Activated T-helper 17 cell treated with anti-CD3 and anti-CD28 coated beads, Interleukin-2, amount 50 U/mL, for 72 hours (primary cell): Measurements from ENCODE around the gene OTOA. TPM values are rescaled to one million over a fixed set of nuclear protein-coding genes. Genes with fewer than 3 reads are reported as not detected.
"Not testable (repeated sequence)": the region's sequence is repeated elsewhere in the genome, so short reads cannot be mapped to it uniquely, and the experiment has no call there.

Experiments used
- ATAC-seq: fragments of 150-1000 bp; cut with Tn5 transposase; replicated peaks from 2 replicates; pipeline ENCODE4 v1.10.0; 2021; ENCODE audit warnings: mild to moderate bottlenecking, moderate library complexity
- H3K27ac Mint-ChIP-seq: one replicate; pipeline ENCODE4 v1.8.0; 2022; ENCODE audit warnings: mixed read lengths
- H3K27me3 Mint-ChIP-seq: one replicate; pipeline ENCODE4 v1.8.0; 2022; ENCODE audit warnings: mixed read lengths
- H3K36me3 Mint-ChIP-seq: one replicate; pipeline ENCODE4 v1.8.0; 2022; ENCODE audit warnings: low read depth, mild to moderate bottlenecking, mixed read lengths
- H3K4me1 Mint-ChIP-seq: one replicate; pipeline ENCODE4 v1.8.0; 2022; ENCODE audit warnings: mixed read lengths
- H3K4me3 Mint-ChIP-seq: one replicate; pipeline ENCODE4 v1.8.0; 2022; ENCODE audit warnings: mild to moderate bottlenecking, mixed read lengths
- H3K9me3 Mint-ChIP-seq: one replicate; pipeline ENCODE4 v1.8.0; 2022; ENCODE audit warnings: mixed read lengths
- total RNA-seq, 2 donors: library from RNA; stranded (reverse); gene quantifications; one replicate each; pipeline ENCODE4 v1.2.3, GENCODE V29; 2022

Gene OTOA
- total RNA-seq: under 1 TPM; 0.16 to 0.28 TPM

DNA sequence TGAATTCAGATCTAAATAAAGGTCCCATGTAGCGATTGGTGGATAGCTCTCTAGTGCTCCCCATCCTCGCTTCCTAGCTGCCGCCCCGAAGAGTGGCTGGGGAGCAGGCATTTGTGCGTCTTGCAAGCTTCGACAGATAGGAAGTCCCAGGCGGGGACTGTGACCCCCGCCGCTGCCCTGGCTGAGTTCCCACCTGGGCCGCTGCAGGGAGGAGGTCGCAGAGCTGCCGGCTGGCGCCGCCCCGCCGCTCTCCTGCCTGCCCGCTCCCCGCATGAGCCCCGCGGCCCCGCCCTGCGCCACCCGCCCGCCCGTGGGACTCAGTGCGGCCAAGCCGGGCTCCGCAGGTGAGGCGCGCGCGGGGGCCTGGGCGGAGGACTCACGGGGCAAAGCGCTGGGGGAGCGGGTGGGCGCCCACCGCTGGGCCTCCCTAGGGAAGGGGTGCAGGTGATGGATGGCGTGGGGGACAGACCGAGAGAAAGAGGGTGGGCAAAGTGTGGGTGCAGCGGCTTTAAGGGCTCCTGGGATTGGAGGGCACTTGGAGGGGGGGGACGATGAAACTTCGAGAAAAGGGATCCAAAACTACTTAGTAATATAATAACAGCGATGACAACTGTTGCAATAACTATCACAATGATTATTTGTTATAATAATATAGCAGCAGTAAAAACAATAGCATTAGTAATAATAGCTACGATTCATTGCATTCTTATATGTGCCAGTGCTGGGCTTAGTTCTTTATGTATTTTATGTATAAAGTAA is at the start of gene OTOA:
Gene OTOA (plus strand): TSS at position 80 of the 759 bp plus-strand sequence. CDS start 14,547 bp downstream, outside the sequence.
- ATAC-seq: peak; percentile 57
- peaks cover 5% of the 10 kb centered on the region for H3K27me3 Mint-ChIP-seq
- no peaks in the 10 kb centered on the region for H3K4me1 Mint-ChIP-seq
- no peaks in the 10 kb centered on the region for H3K9me3 Mint-ChIP-seq
- H3K4me3 Mint-ChIP-seq: peak within 1 kb of the TSS; percentile 57
- H3K36me3 Mint-ChIP-seq: no peaks in the 10 kb centered on the region
- no peak within 1 kb of the TSS for H3K27ac Mint-ChIP-seq

DNA sequence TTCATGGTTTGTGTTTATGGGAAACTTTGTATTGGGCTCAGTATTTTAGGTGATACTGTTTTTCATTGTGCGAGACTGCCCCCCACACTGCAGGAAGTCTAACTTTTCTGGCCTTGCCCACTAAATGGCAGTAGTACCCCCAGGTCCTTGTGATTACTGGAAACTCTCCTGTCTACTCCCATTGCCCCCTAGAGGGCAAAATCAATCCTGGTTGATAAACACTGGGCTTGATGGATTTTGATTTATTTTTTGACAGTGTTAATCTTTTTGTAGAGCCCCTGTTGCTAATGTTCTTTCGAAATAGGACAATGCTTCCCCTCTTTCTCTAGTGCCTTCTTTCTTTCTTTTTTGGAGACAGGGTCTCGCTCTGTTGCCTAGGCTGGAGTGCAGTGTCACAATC is 48.9 kb upstream of the OTOA start:
- ATAC-seq: no peak
- Mint-ChIP-seq H3K27ac (no peak overlapping the region), H3K4me1 (peaks cover 28% of the 10 kb centered on the region), H3K4me3 (no peak overlapping the region), H3K9me3 (no peaks in the 10 kb centered on the region), H3K27me3 (no peaks in the 10 kb centered on the region), H3K36me3 (peaks cover 71% of the 10 kb centered on the region)

GRCh38 chr16:21617607-21618006 is 46.2 kb upstream of the OTOA start:
- peaks cover 76% of the 10 kb centered on the region for H3K36me3 Mint-ChIP-seq
- H3K27ac Mint-ChIP-seq: peak overlapping the region; percentile 47
- H3K9me3 Mint-ChIP-seq: no peaks in the 10 kb centered on the region
- ATAC-seq: peak; percentile 39
- no peaks in the 10 kb centered on the region for H3K27me3 Mint-ChIP-seq
- H3K4me1 Mint-ChIP-seq: peaks cover 28% of the 10 kb centered on the region
- H3K4me3 Mint-ChIP-seq: no peak overlapping the region

DNA sequence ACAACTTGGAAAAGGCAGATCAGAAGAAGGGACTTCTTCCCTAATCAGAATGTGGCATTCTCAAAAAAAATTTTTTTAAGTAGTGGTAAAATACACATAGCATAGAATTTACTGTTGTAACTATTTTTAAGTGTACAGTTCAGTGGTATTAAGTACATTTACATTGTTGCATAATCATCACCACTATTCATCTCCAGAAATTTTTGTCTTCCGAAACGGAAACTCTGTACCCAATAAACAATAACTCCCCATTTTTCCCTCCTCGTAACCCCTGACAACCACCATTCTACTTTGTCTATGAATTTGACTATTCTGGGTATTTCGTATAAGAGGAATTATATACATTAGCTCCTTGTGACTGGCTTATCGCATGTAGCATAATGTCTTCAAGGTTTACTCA is 45.5 kb upstream of the OTOA start:
- Mint-ChIP-seq H3K4me3 (no peak overlapping the region), H3K9me3 (no peaks in the 10 kb centered on the region), H3K4me1 (peaks cover 26% of the 10 kb centered on the region), H3K27me3 (no peaks in the 10 kb centered on the region), H3K27ac (peak overlapping the region; percentile 47), H3K36me3 (peaks cover 77% of the 10 kb centered on the region)
- no peak for ATAC-seq

DNA sequence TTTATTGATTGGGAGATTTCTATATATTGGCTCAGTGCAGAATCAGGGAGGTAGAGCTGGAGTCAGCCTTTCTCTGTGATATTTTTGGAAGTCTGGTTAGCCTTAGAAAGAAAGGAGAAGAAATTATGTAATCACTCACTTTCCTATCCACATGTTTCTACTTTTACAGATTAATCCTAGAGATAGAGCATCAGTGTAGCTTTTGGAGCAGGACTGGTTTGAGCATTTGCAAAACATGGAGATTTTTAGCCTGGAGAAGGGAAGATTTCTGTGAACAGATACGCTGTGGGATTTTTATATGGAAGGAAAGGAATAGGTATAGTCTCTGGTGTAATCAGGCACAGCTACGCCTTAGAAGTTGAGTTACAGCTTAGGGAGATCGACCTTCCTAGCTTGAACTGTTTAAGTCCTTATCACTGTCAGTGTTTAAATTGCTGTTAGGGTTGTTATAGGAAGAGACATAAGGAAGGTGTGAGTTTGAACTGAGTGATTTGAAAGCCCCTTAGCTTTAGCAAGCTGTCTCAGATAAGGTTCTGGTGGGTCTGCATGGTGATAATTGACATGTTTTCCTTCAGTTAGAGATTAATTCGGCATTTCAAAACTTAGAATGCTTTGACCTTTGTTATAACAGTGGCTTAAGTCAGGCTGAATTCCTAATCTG is 43.9 kb upstream of the OTOA start:
- Mint-ChIP-seq H3K9me3 (no peaks in the 10 kb centered on the region), H3K4me1 (peaks cover 33% of the 10 kb centered on the region), H3K4me3 (no peak overlapping the region), H3K36me3 (peaks cover 77% of the 10 kb centered on the region), H3K27ac (peak overlapping the region; percentile 48), H3K27me3 (no peaks in the 10 kb centered on the region)
- ATAC-seq: no peak

GRCh38 chr16:21620592-21620991 is 43.2 kb upstream of the OTOA start:
- Mint-ChIP-seq H3K27ac (peak overlapping the region; percentile 66), H3K4me1 (peaks cover 33% of the 10 kb centered on the region), H3K36me3 (peaks cover 77% of the 10 kb centered on the region), H3K9me3 (no peaks in the 10 kb centered on the region), H3K4me3 (peak overlapping the region; percentile 37), H3K27me3 (no peaks in the 10 kb centered on the region)
- ATAC-seq: no peak

- Mint-ChIP-seq H3K27ac (peak overlapping the region; percentile 72), H3K36me3 (peaks cover 77% of the 10 kb centered on the region), H3K4me3 (peak overlapping the region; percentile 11), H3K4me1 (peaks cover 37% of the 10 kb centered on the region), H3K9me3 (no peaks in the 10 kb centered on the region), H3K27me3 (no peaks in the 10 kb centered on the region)
- ATAC-seq: peak; percentile 56
Observed at GRCh38 chr16:21622545-21622944, 41.2 kb upstream of the OTOA start.

DNA sequence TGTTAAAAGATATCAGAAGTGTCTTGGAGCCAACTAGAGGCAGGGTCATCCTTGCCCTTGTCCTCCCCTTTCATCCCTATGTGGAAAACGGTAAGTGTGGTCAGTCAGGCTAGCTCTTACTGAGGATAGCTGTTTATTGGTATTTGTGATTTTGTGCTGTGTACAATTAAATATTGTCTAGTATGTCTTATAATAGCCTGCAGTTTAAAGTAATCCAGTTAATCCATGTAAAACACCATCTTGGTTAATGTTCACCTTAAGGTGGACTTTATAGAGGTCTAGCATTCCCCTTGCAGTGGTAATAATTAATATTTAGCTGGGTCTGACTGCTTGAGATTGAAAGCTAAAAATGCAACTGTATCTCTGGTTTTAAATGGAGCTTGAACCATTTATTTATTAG is 38.7 kb upstream of the OTOA start:
- Mint-ChIP-seq H3K36me3 (peaks cover 75% of the 10 kb centered on the region), H3K4me3 (no peak overlapping the region), H3K9me3 (no peaks in the 10 kb centered on the region), H3K4me1 (peaks cover 33% of the 10 kb centered on the region), H3K27ac (peak overlapping the region; percentile 25), H3K27me3 (no peaks in the 10 kb centered on the region)
- ATAC-seq: no peak

GRCh38 chr16:21626659-21627277 is 37.0 kb upstream of the OTOA start:
- Mint-ChIP-seq H3K9me3 (no peaks in the 10 kb centered on the region), H3K27ac (peak overlapping the region; percentile 69), H3K4me3 (peak overlapping the region; percentile 50), H3K4me1 (peaks cover 26% of the 10 kb centered on the region), H3K27me3 (no peaks in the 10 kb centered on the region), H3K36me3 (peaks cover 71% of the 10 kb centered on the region)
- peak; percentile 84 for ATAC-seq

DNA sequence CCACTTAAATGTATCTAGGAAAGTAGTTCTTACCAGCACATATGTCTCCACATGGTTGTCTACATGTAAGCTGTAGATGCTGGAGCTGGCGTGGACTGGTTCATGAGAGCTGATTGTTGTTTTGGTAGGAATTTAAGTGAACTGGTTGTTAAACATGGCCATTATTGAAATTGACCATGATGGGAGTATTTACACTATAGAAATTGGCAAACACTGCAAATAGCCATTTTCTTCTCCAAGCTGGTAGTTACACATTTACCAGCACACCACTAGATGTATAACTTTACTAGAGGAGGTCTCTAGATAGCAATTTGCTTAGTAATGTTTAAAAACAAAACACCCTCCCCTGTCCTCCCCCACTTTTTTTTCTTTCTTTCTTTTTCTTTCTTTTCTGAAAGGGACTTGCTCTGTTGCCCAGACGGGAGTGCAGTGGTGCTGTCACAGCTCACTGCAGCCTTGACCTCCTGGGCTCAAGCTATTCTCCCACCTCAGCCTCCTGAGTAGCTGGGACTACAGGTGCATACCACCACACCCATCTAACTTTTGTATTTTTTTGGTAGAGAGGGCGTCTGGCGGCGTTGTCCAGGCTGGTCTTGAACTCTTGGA is 35.5 kb upstream of the OTOA start:
- peaks cover 71% of the 10 kb centered on the region for H3K36me3 Mint-ChIP-seq
- H3K27ac Mint-ChIP-seq: peak overlapping the region; percentile 32
- no peak overlapping the region for H3K4me3 Mint-ChIP-seq
- no peaks in the 10 kb centered on the region for H3K27me3 Mint-ChIP-seq
- peaks cover 33% of the 10 kb centered on the region for H3K4me1 Mint-ChIP-seq
- ATAC-seq: no peak
- H3K9me3 Mint-ChIP-seq: no peaks in the 10 kb centered on the region

GRCh38 chr16:21628772-21629171 is 35.0 kb upstream of the OTOA start:
- Mint-ChIP-seq H3K9me3 (no peaks in the 10 kb centered on the region), H3K27me3 (no peaks in the 10 kb centered on the region), H3K36me3 (peaks cover 65% of the 10 kb centered on the region), H3K4me3 (no peak overlapping the region), H3K27ac (no peak overlapping the region), H3K4me1 (peaks cover 28% of the 10 kb centered on the region)
- no peak for ATAC-seq

GRCh38 chr16:21629616-21630539 is 33.9 kb upstream of the OTOA start:
- not testable (repeated sequence) for H3K27me3 Mint-ChIP-seq, H3K4me3 Mint-ChIP-seq, H3K27ac Mint-ChIP-seq, H3K9me3 Mint-ChIP-seq, ATAC-seq
- peaks cover 25% of the 10 kb centered on the region for H3K4me1 Mint-ChIP-seq
- peaks cover 58% of the 10 kb centered on the region for H3K36me3 Mint-ChIP-seq

- ATAC-seq, H3K9me3 Mint-ChIP-seq, H3K27me3 Mint-ChIP-seq, H3K4me3 Mint-ChIP-seq, H3K27ac Mint-ChIP-seq: not testable (repeated sequence)
- Mint-ChIP-seq H3K4me1 (peaks cover 26% of the 10 kb centered on the region), H3K36me3 (peaks cover 60% of the 10 kb centered on the region)
Observed at GRCh38 chr16:21630866-21631265, 32.9 kb upstream of the OTOA start.

DNA sequence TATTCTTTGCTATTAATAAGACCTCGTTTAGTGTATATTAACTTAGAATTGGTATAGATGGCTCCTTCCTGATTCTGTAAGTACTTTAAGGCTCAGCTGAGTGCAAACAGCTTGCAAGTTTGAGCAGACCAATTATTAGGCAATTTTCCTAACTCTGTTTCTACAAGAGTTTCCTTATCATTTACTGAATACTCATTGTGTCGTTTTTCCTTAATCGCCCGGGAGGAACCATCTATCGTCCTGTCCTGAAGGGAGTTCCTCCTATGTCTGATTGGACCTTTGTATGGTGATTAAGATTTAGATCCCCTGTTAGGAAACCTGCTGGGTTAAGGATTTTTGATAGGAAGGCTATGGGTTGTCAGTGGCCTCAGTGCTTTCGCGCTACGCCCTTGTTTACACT is 32.4 kb upstream of the OTOA start:
- Mint-ChIP-seq H3K36me3 (peaks cover 61% of the 10 kb centered on the region), H3K4me1 (peaks cover 28% of the 10 kb centered on the region)
- not testable (repeated sequence) for H3K27me3 Mint-ChIP-seq, H3K4me3 Mint-ChIP-seq, H3K27ac Mint-ChIP-seq, ATAC-seq, H3K9me3 Mint-ChIP-seq
